Right atrium auricular region (tissue), 2 donors: ENCODE measurements around the gene CADM1. TPM values are rescaled to one million over a fixed set of nuclear protein-coding genes. Genes with fewer than 3 reads are reported as not detected.

Source experiments
- DNase-seq: peaks from one replicate; pipeline ENCODE4 v3.0.0-alpha.2; 2019; ENCODE audit warnings: low spot score
- H3K27ac ChIP-seq, 2 donors: fragments of 200-600 bp; sonication (generic); 1 replicate in 1 of 2; 2 replicates in 1 of 2; pipeline ENCODE4 v1.5.1; 2016 to 2019
- H3K27me3 ChIP-seq, 2 donors: fragments of 200-600 bp; sonication (generic); one replicate each; pipeline versions ENCODE4 v1.5.1 to v1.6.0; 2017 to 2019
- H3K36me3 ChIP-seq: fragments of 200-600 bp; sonication (generic); one replicate; pipeline ENCODE4 v1.5.1; 2016
- H3K4me1 ChIP-seq, 2 donors: fragments of 200-600 bp; sonication (generic); one replicate each; pipeline versions ENCODE4 v1.5.1 to v1.6.0; 2017 to 2019
- H3K4me3 ChIP-seq, 2 donors: fragments of 200-600 bp; sonication (generic); 1 replicate in 1 of 2; 2 replicates in 1 of 2; pipeline ENCODE4 v1.5.1; 2017 to 2019; ENCODE audit warnings: mild to moderate bottlenecking in 1 of 2, moderate library complexity in 1 of 2
- H3K9me3 ChIP-seq, 2 donors: fragments of 200-600 bp; sonication (generic); one replicate each; pipeline ENCODE4 v1.5.1; 2019
- CTCF ChIP-seq, 2 donors: fragments of 200-600 bp; sonication (generic); IDR thresholded peaks; one replicate each; pipeline ENCODE4 v1.5.1; 2019; ENCODE audit warnings: antibody characterized with exemption in 2 of 2
- total RNA-seq, 2 donors: library from RNA; depleted of rRNA; stranded (reverse); fragments of >200 nt; gene quantifications; one replicate each; pipeline ENCODE4 v1.1.0, GENCODE V29; 2016

The CADM1 gene
- total RNA-seq, 2 donors from 2014 or later, result 19.8 to 33.9 TPM

- no peak overlapping the region for H3K4me3 ChIP-seq
- no peak overlapping the region for H3K27ac ChIP-seq
- DNase-seq, result no peak
- no peaks in the 10 kb centered on the region for H3K36me3 ChIP-seq
- TF ChIP-seq CTCF (IDR thresholded peaks at IDR 0.05), result peak; percentile 66 to 82
- no peaks in the 10 kb centered on the region for H3K4me1 ChIP-seq
- H3K27me3 ChIP-seq, result no peaks in the 10 kb centered on the region
- H3K9me3 ChIP-seq, result no peaks in the 10 kb centered on the region
Observed at GRCh38 chr11:115334932-115335788, 169.1 kb downstream of the CADM1 start.

GRCh38 chr11:115333949-115334348 lies 170.3 kb downstream of the CADM1 start:
- no peak for DNase-seq
- TF ChIP-seq CTCF (IDR thresholded peaks at IDR 0.05), result no peak
- no peaks in the 10 kb centered on the region for H3K27me3 ChIP-seq

GRCh38 chr11:115333121-115333520 lies 171.1 kb downstream of the CADM1 start:
- H3K9me3 ChIP-seq, result no peaks in the 10 kb centered on the region
- TF ChIP-seq CTCF (IDR thresholded peaks at IDR 0.05), result no peak
- DNase-seq, result no peak
- no peak overlapping the region for H3K27ac ChIP-seq
- H3K4me3 ChIP-seq, result no peak overlapping the region
- H3K36me3 ChIP-seq, result no peaks in the 10 kb centered on the region
- H3K4me1 ChIP-seq, result no peaks in the 10 kb centered on the region
- H3K27me3 ChIP-seq, result no peaks in the 10 kb centered on the region

More at GRCh38 chr11:115333949-115334348, 170.3 kb downstream of the CADM1 start:
- H3K4me3 ChIP-seq, result no peak overlapping the region
- H3K36me3 ChIP-seq, result no peaks in the 10 kb centered on the region
- H3K27ac ChIP-seq, result no peak overlapping the region
- no peaks in the 10 kb centered on the region for H3K9me3 ChIP-seq
- no peaks in the 10 kb centered on the region for H3K4me1 ChIP-seq

- no peaks in the 10 kb centered on the region for H3K27me3 ChIP-seq
- H3K27ac ChIP-seq, result no peak overlapping the region
- TF ChIP-seq CTCF (IDR thresholded peaks at IDR 0.05), result no peak
- no peaks in the 10 kb centered on the region for H3K4me1 ChIP-seq
- no peak overlapping the region for H3K4me3 ChIP-seq
- DNase-seq, result no peak
- no peaks in the 10 kb centered on the region for H3K9me3 ChIP-seq
- H3K36me3 ChIP-seq, result no peaks in the 10 kb centered on the region
Observed at GRCh38 chr11:115330684-115331482, 173.3 kb downstream of the CADM1 start.

GRCh38 chr11:115326526-115326925 lies 177.7 kb downstream of the CADM1 start:
- Histone ChIP-seq H3K4me3 (no peak overlapping the region), H3K4me1 (peaks cover 0 to 4% of the 10 kb centered on the region in 2 donors), H3K27me3 (no peaks in the 10 kb centered on the region), H3K9me3 (no peaks in the 10 kb centered on the region), H3K36me3 (no peaks in the 10 kb centered on the region), H3K27ac (no peak overlapping the region)
- no peak for TF ChIP-seq CTCF (IDR thresholded peaks at IDR 0.05)
- DNase-seq, result no peak
